GM19463 (cell line): ENCODE results near the gene ADGRV1.
A peak's percentile ranks its signal among the peaks of the same experiment; 100 is the strongest.

Experiments
- ATAC-seq: cut with Tn5 transposase; IDR thresholded peaks from one replicate; pipeline ENCODE4 v1.9.1; 2021; ENCODE audit warnings: mild to moderate bottlenecking, moderate library complexity; ENCODE audit not compliant: unreplicated experiment

The ADGRV1 gene

GRCh38 chr5:91176288-91177016, 617.9 kb downstream of the ADGRV1 start:
- no peak for ATAC-seq

DNA sequence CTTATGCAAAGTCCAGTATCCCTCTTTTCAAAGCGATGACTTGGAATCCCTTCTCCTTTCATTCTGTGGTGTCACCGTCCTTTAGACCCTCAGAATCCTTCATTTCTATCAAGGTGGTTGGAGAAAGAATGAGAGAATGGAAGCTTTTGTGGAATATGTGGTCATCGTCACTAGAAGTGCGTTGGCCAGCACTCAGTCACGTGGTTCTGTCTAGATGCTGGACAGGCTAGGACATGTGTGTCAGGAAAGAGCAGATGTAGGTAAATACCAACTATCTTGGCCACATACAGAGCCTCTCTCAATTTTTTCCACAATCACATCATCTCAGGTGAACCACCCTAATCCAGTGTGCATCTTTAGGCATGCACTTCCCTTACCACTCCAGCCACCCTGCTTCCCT, 618.5 kb downstream of the ADGRV1 start:
- no peak for ATAC-seq

DNA sequence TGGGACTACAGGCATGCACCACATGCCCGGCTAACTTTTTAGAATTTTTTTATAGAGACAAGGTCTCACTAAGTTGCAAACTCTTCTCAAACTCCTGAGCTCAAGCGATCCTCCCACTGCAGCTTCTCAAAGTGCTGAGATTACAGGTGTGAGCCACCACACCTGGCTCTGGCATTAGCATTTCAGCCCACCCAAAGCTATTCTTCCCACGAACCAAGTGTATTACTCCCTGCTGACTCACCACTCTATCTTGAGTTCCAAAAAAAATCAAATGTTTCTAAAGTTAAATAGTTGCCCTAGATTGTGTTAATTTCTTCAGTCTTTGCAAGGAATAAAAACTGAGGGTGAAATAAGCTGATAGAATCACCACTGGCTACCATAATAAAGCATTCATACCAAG, 619.0 kb downstream of the ADGRV1 start:
- ATAC-seq: no peak

GRCh38 chr5:91178461-91178860, 619.9 kb downstream of the ADGRV1 start:
- no peak for ATAC-seq

DNA sequence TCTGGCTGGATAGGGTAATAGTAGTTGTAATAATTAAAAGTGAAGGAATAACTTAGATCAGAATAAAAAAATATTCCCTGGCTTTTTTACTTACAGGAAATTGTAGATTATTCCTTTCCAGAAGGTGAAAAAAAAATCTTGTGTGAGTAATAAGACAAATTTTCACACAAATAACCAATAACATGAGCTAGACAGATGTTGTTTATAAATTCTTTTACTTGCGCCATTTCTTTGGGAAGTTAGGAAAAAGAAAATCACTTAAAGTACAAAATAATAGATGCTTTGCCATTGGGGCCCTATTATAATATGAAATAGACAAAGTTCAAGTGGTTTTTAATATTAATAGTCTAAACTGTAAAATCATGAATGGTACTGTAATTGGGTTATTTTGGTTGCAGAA, 620.4 kb downstream of the ADGRV1 start:
- no peak for ATAC-seq

GRCh38 chr5:91180506-91180905, 621.9 kb downstream of the ADGRV1 start:
- no peak for ATAC-seq

- peak; percentile 58 for ATAC-seq
These were observed 624.2 kb downstream of the ADGRV1 start for GRCh38 chr5:91182763-91183162.

- no peak for ATAC-seq
These were observed 625.1 kb downstream of the ADGRV1 start for GRCh38 chr5:91183743-91184142.

- no peak for ATAC-seq
These were observed 627.5 kb downstream of the ADGRV1 start for GRCh38 chr5:91186101-91186500.

DNA sequence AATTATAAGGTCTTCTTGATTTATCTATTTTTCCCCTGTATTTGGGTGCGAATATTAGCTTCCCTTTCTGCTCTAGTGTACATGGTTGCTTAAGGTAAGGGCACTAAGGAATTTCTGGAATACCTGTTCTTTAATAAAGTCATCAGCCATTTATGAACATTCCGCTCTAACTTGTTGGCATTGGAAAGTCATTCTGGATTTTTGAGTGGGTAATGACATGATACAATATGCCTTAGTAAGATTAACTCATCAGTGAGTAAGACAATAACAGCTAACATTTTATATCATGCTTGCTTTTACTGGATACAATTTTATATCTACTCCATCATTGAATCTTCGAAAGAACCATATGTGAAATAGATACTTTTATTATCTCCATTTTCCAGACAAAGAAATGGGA, 628.4 kb downstream of the ADGRV1 start:
- ATAC-seq: no peak

DNA sequence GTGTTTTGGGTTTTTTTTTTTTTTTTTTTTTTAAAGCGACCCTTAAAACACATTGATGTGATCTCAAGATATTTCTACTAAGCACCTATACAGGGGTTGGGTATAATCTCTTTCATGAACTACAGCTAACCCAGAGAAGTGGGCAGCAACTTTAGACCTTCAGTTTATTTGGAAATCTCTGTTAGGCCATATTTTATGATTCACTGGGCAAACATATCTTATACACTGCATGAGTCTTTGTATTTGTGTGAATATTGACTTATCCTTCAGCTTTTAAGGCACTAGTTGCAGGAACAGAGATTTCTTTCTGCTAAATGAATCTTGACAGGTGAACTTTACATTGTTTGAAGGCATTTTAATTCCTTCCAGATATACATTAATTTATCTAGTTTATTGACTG, 630.2 kb downstream of the ADGRV1 start:
- no peak for ATAC-seq

- ATAC-seq: peak; percentile 53
These were observed 631.1 kb downstream of the ADGRV1 start for GRCh38 chr5:91189480-91190313.

GRCh38 chr5:91190314-91190690, 631.7 kb downstream of the ADGRV1 start:
- ATAC-seq: peak; percentile 27

- no peak for ATAC-seq
These were observed 636.3 kb downstream of the ADGRV1 start for GRCh38 chr5:91194824-91195381.

DNA sequence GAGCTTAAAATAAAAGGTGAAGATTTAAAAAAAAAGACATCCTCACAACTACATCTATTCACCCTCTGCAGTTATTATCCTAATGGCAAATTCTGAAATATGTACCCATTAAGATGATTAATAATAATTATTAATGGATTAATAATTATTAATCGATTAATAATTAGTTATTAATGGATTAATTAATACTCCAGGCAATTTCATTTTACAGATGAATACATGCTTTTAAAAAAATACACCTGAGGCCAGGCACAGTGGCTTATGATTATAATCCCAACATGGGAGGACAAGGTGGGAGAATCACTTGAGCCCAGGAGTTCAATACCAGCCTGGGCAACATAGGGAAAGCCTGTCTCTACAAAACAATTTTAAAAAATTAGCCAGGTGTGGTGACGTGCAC, 642.1 kb downstream of the ADGRV1 start:
- no peak for ATAC-seq

DNA sequence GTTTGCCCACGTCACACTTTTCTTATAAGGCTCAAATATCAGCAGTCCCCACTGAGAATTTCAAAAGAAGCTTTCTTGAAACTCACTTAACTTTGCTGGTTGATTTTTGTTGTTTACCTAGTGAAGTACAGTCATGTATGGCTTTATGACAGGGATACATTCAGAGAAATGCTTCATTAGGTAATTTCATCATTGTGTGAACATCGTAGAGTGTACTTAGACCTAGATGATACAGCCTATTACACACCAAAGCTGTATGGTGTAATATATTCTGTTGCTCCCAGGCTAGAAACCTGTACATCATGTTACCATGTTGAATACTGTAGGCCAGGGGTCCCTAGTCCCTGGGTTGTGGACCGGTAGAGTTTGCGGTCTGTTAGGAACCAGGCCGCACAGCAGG, 647.5 kb downstream of the ADGRV1 start:
- no peak for ATAC-seq

- ATAC-seq: no peak
These were observed 648.1 kb downstream of the ADGRV1 start for GRCh38 chr5:91206734-91207133.

GRCh38 chr5:91207248-91207647, 648.7 kb downstream of the ADGRV1 start:
- no peak for ATAC-seq

GRCh38 chr5:91211997-91212713, 653.6 kb downstream of the ADGRV1 start:
- no peak for ATAC-seq

- no peak for ATAC-seq
These were observed 654.1 kb downstream of the ADGRV1 start for GRCh38 chr5:91212714-91213092.
